H1 (cell line): Measurements from ENCODE around the gene MYO16. TPM values are rescaled to one million over a fixed set of nuclear protein-coding genes. Genes with fewer than 3 reads are reported as not detected.

Experiments
- CTCF ChIA-PET: fragments of 300-600 bp; sonication (Branson Sonifier 250); formaldehyde crosslinking; loops from one replicate; lab custom pipeline; 2021; ENCODE audit not compliant: partially characterized antibody; lab: Charles Lee
- POLR2A ChIA-PET: fragments of 300-600 bp; sonication (Branson Sonifier 250); formaldehyde crosslinking; loops from one replicate; lab custom pipeline; 2021; ENCODE audit warnings: inconsistent platforms; ENCODE audit not compliant: partially characterized antibody; lab: Charles Lee
- DNase-seq, 2 experiments: peaks; one replicate each; pipeline versions ENCODE4 v3.0.0 to v3.0.0-alpha.2; 2010 to 2022; ENCODE audit warnings: low spot score in 2 of 2, low read depth in 1 of 2, mixed read lengths in 1 of 2
- FAIRE-seq: peaks from 2 replicates; lab custom pipeline; 2011; peaks lifted over from hg19 to GRCh38; lab: Jason Lieb, UNC
- H2AFZ ChIP-seq: 2 replicates; pipeline ENCODE4 v1.8.1; 2012; ENCODE audit warnings: low read length, inconsistent platforms
- H2AK5ac ChIP-seq: 2 replicates; pipeline ENCODE4 v1.6.1; 2013; ENCODE audit warnings: low read depth, low read length
- H2BK120ac ChIP-seq: replicated peaks from 2 replicates; pipeline ENCODE3; 2013; ENCODE audit warnings: low read depth, low read length, inconsistent platforms
- H2BK12ac ChIP-seq: 2 replicates; pipeline ENCODE4 v1.6.1; 2013; ENCODE audit warnings: low read depth, low read length
- H2BK15ac ChIP-seq: 2 replicates; pipeline ENCODE4 v1.6.1; 2013; ENCODE audit warnings: low read length
- H2BK20ac ChIP-seq: 2 replicates; pipeline ENCODE4 v1.6.1; 2013; ENCODE audit warnings: low read length
- H2BK5ac ChIP-seq: 2 replicates; pipeline ENCODE4 v1.6.1; 2013; ENCODE audit warnings: low read depth, low read length
- H3K14ac ChIP-seq: 2 replicates; pipeline ENCODE4 v1.6.1; 2013; ENCODE audit warnings: inconsistent platforms; ENCODE audit not compliant: insufficient read length
- H3K18ac ChIP-seq: 2 replicates; pipeline ENCODE4 v1.6.1; 2013; ENCODE audit warnings: low read length; ENCODE audit errors: extremely low read depth
- H3K23ac ChIP-seq: 2 replicates; pipeline ENCODE4 v1.6.1; 2013; ENCODE audit warnings: inconsistent platforms; ENCODE audit not compliant: insufficient read length
- H3K23me2 ChIP-seq: 2 replicates; pipeline ENCODE4 v1.6.1; 2013; ENCODE audit warnings: low read depth, low read length
- H3K27ac ChIP-seq: 2 replicates; pipeline ENCODE4 v1.6.1; 2011; ENCODE audit warnings: low read depth, low read length, inconsistent platforms
- H3K27me3 ChIP-seq, 4 experiments: replicated peaks in 1 of 4; 1 replicate in 1 of 4; 2 replicates in 3 of 4; pipeline versions ENCODE4 v1.6.1 to v1.8.1; 2011 to 2013; ENCODE audit warnings: low read length in 3 of 4, mild to moderate bottlenecking in 3 of 4, inconsistent platforms in 2 of 4, mixed read lengths in 2 of 4, moderate library complexity in 1 of 4; ENCODE audit not compliant: control insufficient read depth in 3 of 4, insufficient read depth in 3 of 4; ENCODE audit errors: extremely low read depth in 1 of 4
- H3K36me3 ChIP-seq, 4 experiments: 2 replicates each; pipeline versions ENCODE4 v1.6.1 to v1.8.1; 2011 to 2013; ENCODE audit warnings: mild to moderate bottlenecking in 4 of 4, low read length in 3 of 4, moderate library complexity in 2 of 4, control low read depth in 1 of 4, inconsistent platforms in 1 of 4; ENCODE audit not compliant: insufficient read depth in 4 of 4, control insufficient read depth in 2 of 4
- H3K4ac ChIP-seq: replicated peaks from 2 replicates; pipeline ENCODE3; 2013; ENCODE audit warnings: low read length, low read depth, mixed read lengths, inconsistent platforms; ENCODE audit not compliant: insufficient read length
- H3K4me1 ChIP-seq, 4 experiments: replicated peaks in 1 of 4; 1 replicate in 1 of 4; 2 replicates in 3 of 4; pipeline versions ENCODE4 v1.6.1 to v1.8.1; 2011 to 2013; ENCODE audit warnings: low read length in 3 of 4, inconsistent platforms in 2 of 4, mixed read lengths in 1 of 4; ENCODE audit not compliant: insufficient read depth in 4 of 4, control insufficient read depth in 3 of 4
- H3K4me2 ChIP-seq, 2 experiments: 2 replicates each; pipeline versions ENCODE4 v1.6.1 to v1.8.1; 2011 to 2013; ENCODE audit warnings: low read depth in 2 of 2, low read length in 2 of 2, control low read depth in 1 of 2, inconsistent platforms in 1 of 2, mild to moderate bottlenecking in 1 of 2; ENCODE audit not compliant: insufficient read depth in 1 of 2
- H3K4me3 ChIP-seq, 4 experiments: fragments of 200-600, 300-600 bp in 1 of 4; sonication (generic), shearing (Covaris generic), sonication (Bioruptor Twin) in 1 of 4; 2 replicates each; pipeline versions ENCODE4 v1.5.1 to v1.8.1; 2011 to 2016; ENCODE audit warnings: low read length in 4 of 4, low read depth in 3 of 4, control low read depth in 2 of 4, inconsistent platforms in 2 of 4, mild to moderate bottlenecking in 2 of 4, mixed read lengths in 1 of 4, moderate library complexity in 1 of 4; ENCODE audit not compliant: insufficient read depth in 2 of 4; ENCODE audit errors: extremely low read depth in 1 of 4
- H3K56ac ChIP-seq: replicated peaks from 2 replicates; pipeline ENCODE3; 2013; ENCODE audit warnings: low read depth, mild to moderate bottlenecking, mixed read lengths, low read length, inconsistent platforms; ENCODE audit not compliant: insufficient read length
- H3K79me1 ChIP-seq: 2 replicates; pipeline ENCODE4 v1.6.1; 2013; ENCODE audit warnings: low read depth, low read length, control low read depth
- H3K79me2 ChIP-seq, 2 experiments: 2 replicates each; pipeline versions ENCODE4 v1.6.1 to v1.8.1; 2012 to 2013; ENCODE audit warnings: low read length in 2 of 2, mild to moderate bottlenecking in 2 of 2, inconsistent platforms in 1 of 2; ENCODE audit not compliant: insufficient read depth in 2 of 2, control insufficient read depth in 1 of 2
- H3K9ac ChIP-seq, 4 experiments: replicated peaks in 1 of 4; 1 replicate in 1 of 4; 2 replicates in 3 of 4; pipeline versions ENCODE4 v1.6.1 to v1.8.1; 2011 to 2013; ENCODE audit warnings: low read depth in 3 of 4, low read length in 3 of 4, control low read depth in 2 of 4, mild to moderate bottlenecking in 2 of 4, moderate library complexity in 2 of 4, inconsistent platforms in 1 of 4; ENCODE audit errors: extremely low read depth in 1 of 4
- H3K9me3 ChIP-seq, 2 experiments: 2 replicates each; pipeline versions ENCODE4 v1.6.1 to v1.8.1; 2012 to 2013; ENCODE audit warnings: mild to moderate bottlenecking in 2 of 2, moderate library complexity in 2 of 2, control low read depth in 1 of 2, inconsistent platforms in 1 of 2, low read depth in 1 of 2, low read length in 1 of 2, mixed read lengths in 1 of 2; ENCODE audit not compliant: insufficient read depth in 2 of 2
- H4K20me1 ChIP-seq, 2 experiments: replicated peaks in 1 of 2; 2 replicates each; pipeline versions ENCODE3 to v1.8.1; 2011 to 2013; ENCODE audit warnings: inconsistent platforms in 2 of 2, low read length in 2 of 2, mild to moderate bottlenecking in 1 of 2; ENCODE audit not compliant: insufficient read depth in 2 of 2, control insufficient read depth in 1 of 2
- H4K5ac ChIP-seq: 2 replicates; pipeline ENCODE4 v1.6.1; 2013; ENCODE audit warnings: low read length, low read depth, mixed read lengths, inconsistent platforms; ENCODE audit not compliant: insufficient read length
- H4K8ac ChIP-seq: 2 replicates; pipeline ENCODE4 v1.8.0; 2013; ENCODE audit warnings: mild to moderate bottlenecking, moderate library complexity, low read length, inconsistent platforms; ENCODE audit not compliant: insufficient read depth; ENCODE audit errors: extremely low read depth
- H4K91ac ChIP-seq: replicated peaks from 2 replicates; pipeline ENCODE3; 2013; ENCODE audit warnings: low read length, mixed read lengths, inconsistent platforms; ENCODE audit not compliant: insufficient read length
- ATF2 ChIP-seq: IDR thresholded peaks from 2 replicates; pipeline ENCODE4 v1.6.1; 2012; ENCODE audit warnings: low read length, inconsistent platforms
- CBX8 ChIP-seq: fragments of 300-800, 300-1000 bp; sonication (generic); IDR thresholded peaks from 2 replicates; pipeline ENCODE4 v1.7.1; 2016; ENCODE audit warnings: low read depth, low read length, borderline replicate concordance
- HDAC2 ChIP-seq, 2 experiments: fragments of 300-600 bp in 1 of 2; sonication (generic) in 1 of 2; IDR thresholded peaks; 2 replicates each; pipeline ENCODE4 v1.6.1; 2011 to 2012; ENCODE audit warnings: low read depth in 2 of 2, low read length in 2 of 2, mild to moderate bottlenecking in 2 of 2, moderate library complexity in 2 of 2, borderline replicate concordance in 1 of 2, inconsistent platforms in 1 of 2
- KDM1A ChIP-seq: fragments of 200-600, 300-600 bp; sonication (generic); IDR thresholded peaks from 2 replicates; pipeline ENCODE4 v1.7.1; 2016; ENCODE audit warnings: mild to moderate bottlenecking, low read length, borderline replicate concordance
- KDM5A ChIP-seq: fragments of 200-600 bp; IDR thresholded peaks from 2 replicates; pipeline ENCODE4 v1.7.1; 2012; ENCODE audit warnings: mild to moderate bottlenecking, low read length, inconsistent platforms, mixed read lengths
- SRF ChIP-seq: IDR thresholded peaks from 2 replicates; pipeline ENCODE4 v1.6.1; 2011; ENCODE audit warnings: mild to moderate bottlenecking, low read depth, low read length, moderate library complexity
- TBP ChIP-seq: IDR thresholded peaks from 2 replicates; pipeline ENCODE4 v1.6.1; 2011; ENCODE audit warnings: low read depth, low read length, improper control_type of control experiment
- WGBS, 2 experiments: shearing (Covaris generic) in 1 of 2; methylation state at CpG; one replicate each; pipeline versions ENCODE4 v1.1.6 to v1.1.7; 2013 to 2015; ENCODE audit warnings: low lambda C conversion rate in 2 of 2, mixed read lengths in 2 of 2, inconsistent platforms in 1 of 2, low coverage in 1 of 2, missing lambda C conversion rate in 1 of 2; ENCODE audit not compliant: insufficient replicate concordance in 2 of 2, insufficient coverage in 1 of 2, insufficient read length in 1 of 2; ENCODE audit errors: extremely low coverage in 1 of 2, missing lambda C conversion rate in 1 of 2; 5-methylcytosine and 5-hydroxymethylcytosine counted together
- polyA plus RNA-seq, 7 experiments: library from polyadenylated mRNA; depleted of rRNA in 3 of 7; stranded (reverse) in 5 of 7; unstranded in 2 of 7; fragments of >200 nt in 5 of 7; fragments of 200-250 nt in 2 of 7; gene quantifications; 1 replicate in 5 of 7; 2 replicates in 1 of 7; 4 replicates in 1 of 7; pipeline versions ENCODE4 v1.2.1 to v1.2.3, GENCODE V29; 2011 to 2013; ENCODE audit warnings: missing spikeins in 2 of 7, mixed read lengths in 2 of 7
- total RNA-seq: library from RNA; stranded (reverse); fragmentation: NEBNext Ultra II Directional; extraction: Animal tissue kit (Norgen Biotek cat#: 25700); gene quantifications from 2 replicates; pipeline ENCODE4 v1.2.1, GENCODE V29; 2021

Gene MYO16
- total and polyA plus RNA-seq, 2 of the 8 experiments (the other 6 are each of a cell fraction or from before 2014, with no cell fraction given) = 0.02 to 0.22 TPM

DNA sequence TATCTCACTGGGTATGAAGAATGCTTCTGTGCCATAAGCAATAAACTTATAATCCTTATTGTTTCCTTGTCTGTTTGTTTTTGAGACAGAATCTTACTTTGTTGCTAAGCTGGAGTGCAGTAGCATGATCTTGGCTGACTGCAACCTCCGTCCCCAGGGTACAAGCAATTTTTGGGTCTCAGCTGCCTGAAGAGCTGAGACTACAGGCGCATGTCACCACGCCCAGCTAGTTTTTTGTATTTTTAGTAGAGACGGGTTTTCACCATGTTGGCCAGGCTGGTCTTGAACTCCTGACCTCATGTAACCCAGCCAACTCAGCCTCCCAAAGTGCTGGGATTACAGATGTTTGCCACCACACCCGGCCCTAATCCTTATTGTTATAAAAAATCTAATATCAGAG lies 112.5 kb downstream of the MYO16 start:
- Histone ChIP-seq H2BK15ac (no peak overlapping the region), H2AK5ac (no peak overlapping the region), H3K27me3 (no peaks in the 10 kb centered on the region), H2BK20ac (no peak overlapping the region), H2BK120ac (no peak overlapping the region), H3K18ac (no peak overlapping the region), H3K79me2 (no peaks in the 10 kb centered on the region), H3K4ac (no peak overlapping the region), H3K36me3 (no peaks in the 10 kb centered on the region), H3K9ac (no peak overlapping the region), H3K4me2 (no peak overlapping the region), H2AFZ (no peak overlapping the region), H4K8ac (no peak overlapping the region), H3K9me3 (peaks cover 7 to 13% of the 10 kb centered on the region in 2 experiments; a peak in 2 of 4 replicates), H3K14ac (no peak overlapping the region), H2BK5ac (no peak overlapping the region), H4K5ac (no peak overlapping the region), H3K27ac (no peak overlapping the region), H2BK12ac (no peak overlapping the region), H4K91ac (no peak overlapping the region), H3K56ac (no peak overlapping the region), H3K23me2 (no peaks in the 10 kb centered on the region), H4K20me1 (no peaks in the 10 kb centered on the region), H3K23ac (no peak overlapping the region), H3K79me1 (no peaks in the 10 kb centered on the region), H3K4me3 (no peak overlapping the region), H3K4me1 (0 out of 7 replicates have a peak, but pooled peaks cover 0 to 2% (median 0%) of the 10 kb centered on the region in 4 experiments)
- POLR2A ChIA-PET = no interaction called here
- no peak for DNase-seq
- CTCF ChIA-PET = interaction anchor here (1.5 kb wide), 1 partner anchor 14 kb away, joined by 4 read pairs; no protein-coding TSS in a partner anchor
- 91% methylated on average over 5 of the region's 5 CpGs; no CpG with 5 or more reads in 1 of the 2 experiments for WGBS, 2 experiments
- FAIRE-seq = no peak
- TF ChIP-seq HDAC2 (IDR thresholded peaks at IDR 0.05; ENCODE audit: borderline replicate concordance in 1 of 2, low read depth in 2 of 2, low read length in 2 of 2) = no peak
- no peak for TF ChIP-seq TBP
- TF ChIP-seq KDM5A = no peak
- no peak for TF ChIP-seq KDM1A
- TF ChIP-seq ATF2 = no peak
- TF ChIP-seq SRF = no peak
- no peak for TF ChIP-seq CBX8
